NCI-H2029 (cell line): ENCODE measurements around the gene GOSR1.
"Not testable (repeated sequence)": the region's sequence is repeated elsewhere in the genome, so short reads cannot be mapped to it uniquely, and the experiment has no call there.

Experiments
- DNase-seq: peaks from one replicate; lab custom pipeline; 2025; lab: John Stamatoyannopoulos, UW

Gene GOSR1

GRCh38 chr17:30545024-30545423 is 67.8 kb downstream of the GOSR1 start:
- no peak for DNase-seq

GRCh38 chr17:30547778-30548573 is 70.8 kb downstream of the GOSR1 start:
- DNase-seq: no peak

- DNase-seq: not testable (repeated sequence)
Observed at GRCh38 chr17:30549181-30549580, 72.0 kb downstream of the GOSR1 start.

GRCh38 chr17:30549864-30550511 is 72.8 kb downstream of the GOSR1 start:
- DNase-seq: no peak

- DNase-seq: no peak
Observed at GRCh38 chr17:30550512-30551273, 73.5 kb downstream of the GOSR1 start.

- not testable (repeated sequence) for DNase-seq
Observed at GRCh38 chr17:30551274-30551995, 74.2 kb downstream of the GOSR1 start.

GRCh38 chr17:30551996-30552339 is 74.8 kb downstream of the GOSR1 start:
- DNase-seq: no peak

- no peak for DNase-seq
Observed at GRCh38 chr17:30552994-30553566, 75.9 kb downstream of the GOSR1 start.

- not testable (repeated sequence) for DNase-seq
Observed at GRCh38 chr17:30553823-30554440, 76.7 kb downstream of the GOSR1 start.

- DNase-seq: no peak
Observed at GRCh38 chr17:30554839-30555751, 77.9 kb downstream of the GOSR1 start.

GRCh38 chr17:30555942-30556341 is 78.7 kb downstream of the GOSR1 start:
- DNase-seq: no peak

GRCh38 chr17:30556374-30557332 is 79.4 kb downstream of the GOSR1 start:
- DNase-seq: no peak

GRCh38 chr17:30557916-30558685 is 80.9 kb downstream of the GOSR1 start:
- no peak for DNase-seq

GRCh38 chr17:30558686-30559545 is 81.7 kb downstream of the GOSR1 start:
- no peak for DNase-seq

GRCh38 chr17:30559656-30560055 is 82.4 kb downstream of the GOSR1 start:
- DNase-seq: no peak

GRCh38 chr17:30560117-30561026 is 83.2 kb downstream of the GOSR1 start:
- DNase-seq: not testable (repeated sequence)
